B cell (primary cell): ENCODE measurements around the gene FCRL3. TPM values are rescaled to one million over a fixed set of nuclear protein-coding genes. Genes with fewer than 3 reads are reported as not detected.

Experiments used
- ATAC-seq: fragments of 200-7000 bp; cut with Tn5 transposase; one replicate; pipeline ENCODE4 v1.10.0; 2021; ENCODE audit warnings: low read depth, mild to moderate bottlenecking, moderate number of reproducible peaks, moderate library complexity
- CTCF ChIA-PET: fragments of 350-600 bp; sonication (Branson Sonifier 250); formaldehyde crosslinking; loops from one replicate; lab custom pipeline; 2021; ENCODE audit warnings: antibody characterized with exemption, inconsistent platforms; lab: Charles Lee
- POLR2A ChIA-PET: fragments of 350-600 bp; sonication (Branson Sonifier 250); formaldehyde crosslinking; loops from one replicate; lab custom pipeline; 2021; ENCODE audit warnings: antibody characterized with exemption; lab: Charles Lee
- DNase-seq: peaks from one replicate; pipeline ENCODE4 v3.0.0; 2013
- H2AFZ ChIP-seq: 2 replicates; pipeline ENCODE4 v1.6.1; 2012; ENCODE audit warnings: mild to moderate bottlenecking, low read depth, low read length; ENCODE audit not compliant: insufficient read depth, poor library complexity, severe bottlenecking
- H3K27ac ChIP-seq, 2 donors: 1 replicate in 1 of 2; 2 replicates in 1 of 2; pipeline ENCODE4 v1.5.1; 2012 to 2013; ENCODE audit warnings: low read length in 2 of 2, mild to moderate bottlenecking in 2 of 2, moderate library complexity in 1 of 2
- H3K27me3 ChIP-seq, 4 experiments: fragments of 200-600 bp in 1 of 4; sonication (generic) in 1 of 4; replicated peaks in 1 of 4; 1 replicate in 2 of 4; 2 replicates in 2 of 4; pipeline versions ENCODE4 v1.6.1 to v1.7.0; 2013 to 2016; ENCODE audit warnings: low read length in 3 of 4, mild to moderate bottlenecking in 2 of 4, mixed read lengths in 1 of 4, moderate library complexity in 1 of 4; ENCODE audit not compliant: insufficient read depth in 4 of 4, control insufficient read depth in 3 of 4; ENCODE audit errors: control extremely low read depth in 1 of 4
- H3K36me3 ChIP-seq, 2 experiments: replicated peaks in 1 of 2; 1 replicate in 1 of 2; 2 replicates in 1 of 2; pipeline versions ENCODE4 v1.6.1 to v1.7.1; 2013; ENCODE audit warnings: low read length in 1 of 2; ENCODE audit not compliant: insufficient read depth in 2 of 2, control insufficient read depth in 1 of 2; ENCODE audit errors: control extremely low read depth in 1 of 2, extremely low read depth in 1 of 2
- H3K4me1 ChIP-seq, 2 donors: fragments of 200-600 bp in 1 of 2; sonication (generic) in 1 of 2; 1 replicate in 1 of 2; 2 replicates in 1 of 2; pipeline versions ENCODE4 v1.5.1 to v1.6.1; 2013 to 2017; ENCODE audit warnings: low read length in 2 of 2; ENCODE audit not compliant: control insufficient read depth in 2 of 2, insufficient read depth in 2 of 2
- H3K4me2 ChIP-seq: replicated peaks from 2 replicates; pipeline ENCODE3; 2012; ENCODE audit warnings: mild to moderate bottlenecking, low read depth, low read length; ENCODE audit not compliant: poor library complexity, severe bottlenecking
- H3K4me3 ChIP-seq, 5 experiments: fragments of 200-600 bp in 1 of 5; sonication (generic) in 1 of 5; 1 replicate in 3 of 5; 2 replicates in 2 of 5; pipeline versions ENCODE4 v1.5.1 to v1.7.0; 2011 to 2016; ENCODE audit warnings: low read length in 4 of 5, mild to moderate bottlenecking in 4 of 5, low read depth in 2 of 5, control low read depth in 1 of 5, moderate library complexity in 1 of 5; ENCODE audit not compliant: insufficient read depth in 1 of 5; ENCODE audit errors: control extremely low read depth in 1 of 5, extremely low read depth in 1 of 5
- H3K79me2 ChIP-seq: fragments of 200-600 bp; sonication (generic); one replicate; pipeline ENCODE4 v1.6.0; 2016; ENCODE audit warnings: low read length; ENCODE audit not compliant: control insufficient read depth, insufficient read depth
- H3K9ac ChIP-seq: fragments of 200-600 bp; sonication (generic); 2 replicates; pipeline ENCODE4 v1.6.1; 2017; ENCODE audit warnings: mild to moderate bottlenecking, low read length, moderate library complexity
- H3K9me3 ChIP-seq, 3 donors: one replicate each; pipeline versions ENCODE4 v1.6.1 to v1.7.1; 2013; ENCODE audit warnings: low read length in 2 of 3; ENCODE audit not compliant: control insufficient read depth in 2 of 3, insufficient read depth in 1 of 3; ENCODE audit errors: control extremely low read depth in 1 of 3
- H4K20me1 ChIP-seq: 2 replicates; pipeline ENCODE4 v1.6.0; 2012; ENCODE audit warnings: mild to moderate bottlenecking, low read length; ENCODE audit not compliant: insufficient read depth, control insufficient read depth, poor library complexity, severe bottlenecking
- H3K27ac Mint-ChIP-seq: one replicate; pipeline ENCODE4 v1.8.0; 2021; ENCODE audit warnings: mixed read lengths
- H3K27me3 Mint-ChIP-seq: one replicate; pipeline ENCODE4 v1.8.0; 2021; ENCODE audit warnings: mixed read lengths
- H3K4me1 Mint-ChIP-seq: one replicate; pipeline ENCODE4 v1.8.0; 2021; ENCODE audit warnings: mixed read lengths
- H3K4me3 Mint-ChIP-seq: one replicate; pipeline ENCODE4 v1.8.0; 2021; ENCODE audit warnings: mixed read lengths
- H3K9me3 Mint-ChIP-seq: one replicate; pipeline ENCODE4 v1.8.0; 2022; ENCODE audit warnings: mixed read lengths; ENCODE audit not compliant: insufficient read depth
- CTCF ChIP-seq: fragments of 200-600 bp; IDR thresholded peaks from one replicate; pipeline ENCODE4 v1.8.0; 2022; ENCODE audit warnings: antibody characterized with exemption, mild to moderate bottlenecking
- EZH2 ChIP-seq: IDR thresholded peaks from 2 replicates; pipeline ENCODE4 v1.6.1; 2012; ENCODE audit warnings: borderline replicate concordance, low read depth, mild to moderate bottlenecking, moderate library complexity, low read length; ENCODE audit not compliant: insufficient read depth, poor library complexity, severe bottlenecking
- WGBS: methylation state at CpG from one replicate; pipeline ENCODE4 v1.1.5; 2013; ENCODE audit warnings: missing lambda C conversion rate; ENCODE audit not compliant: insufficient coverage; 5-methylcytosine and 5-hydroxymethylcytosine counted together
- intact Hi-C: fragments of 100-400 bp; cut with micrococcal nuclease; formaldehyde crosslinking; loops from one replicate; pipeline ENCODE4 v1.10.0; 2022
- polyA plus RNA-seq: library from polyadenylated mRNA; depleted of rRNA; stranded (reverse); fragments of >200 nt; gene quantifications from 2 replicates; pipeline ENCODE4 v1.2.3, GENCODE V29; 2012
- total RNA-seq, 2 donors: library from RNA; stranded (reverse); fragments of 120-200 nt in 1 of 2; gene quantifications; 1 replicate in 1 of 2; 2 replicates in 1 of 2; pipeline versions ENCODE4 v1.2.3 to v1.2.4, GENCODE V29; 2013 to 2022

Gene FCRL3
- total and polyA plus RNA-seq, 2 donors (not counting 1 experiment from before 2014, with no cell fraction given): 115 to 220 TPM

GRCh38 chr1:157641177-157641576 is 59.4 kb downstream of the FCRL3 start:
- Mint-ChIP-seq H3K9me3 (no peaks in the 10 kb centered on the region), H3K27ac (no peak overlapping the region), H3K4me1 (peaks cover 18% of the 10 kb centered on the region), H3K27me3 (no peaks in the 10 kb centered on the region), H3K4me3 (no peak overlapping the region)
- CTCF ChIA-PET: interaction anchor here (0.7 to 1.3 kb wide), 3 partner anchors 12 to 61 kb away, joined by 3 to 4 read pairs (median 3); no protein-coding TSS in a partner anchor
- no peak overlapping the region for H3K4me2 ChIP-seq
- H2AFZ ChIP-seq: no peak overlapping the region
- POLR2A ChIA-PET: no interaction called here
- H3K4me3 ChIP-seq: no peak overlapping the region
- TF ChIP-seq CTCF (no peak), EZH2 (no peak)
- 86% methylated on average over 2 of the region's 2 CpGs for WGBS
- H3K36me3 ChIP-seq: no peaks in the 10 kb centered on the region
- H3K9ac ChIP-seq: no peak overlapping the region
- intact Hi-C loops: no loop called here
- H3K27ac ChIP-seq: no peak overlapping the region
- DNase-seq: no peak
- H3K4me1 ChIP-seq: peaks cover 6 to 8% of the 10 kb centered on the region in 2 donors
- H3K79me2 ChIP-seq: no peaks in the 10 kb centered on the region
- no peaks in the 10 kb centered on the region for H3K27me3 ChIP-seq
- H4K20me1 ChIP-seq: no peaks in the 10 kb centered on the region
- no peak for ATAC-seq
- H3K9me3 ChIP-seq: no peaks in the 10 kb centered on the region

- intact Hi-C loops: no loop called here
- no peak overlapping the region for H2AFZ ChIP-seq
These were observed 60.8 kb downstream of the FCRL3 start for GRCh38 chr1:157639800-157640199.

More at GRCh38 chr1:157639800-157640199, 60.8 kb downstream of the FCRL3 start:
- no peak for TF ChIP-seq CTCF
- TF ChIP-seq EZH2: no peak
- Histone ChIP-seq H3K9me3 (no peaks in the 10 kb centered on the region), H4K20me1 (no peaks in the 10 kb centered on the region), H3K27ac (no peak overlapping the region), H3K36me3 (no peaks in the 10 kb centered on the region), H3K4me1 (no peaks in the 10 kb centered on the region), H3K27me3 (no peaks in the 10 kb centered on the region), H3K79me2 (no peaks in the 10 kb centered on the region), H3K4me2 (no peak overlapping the region), H3K4me3 (no peak overlapping the region), H3K9ac (no peak overlapping the region)
- H3K4me1 Mint-ChIP-seq: peaks cover 5% of the 10 kb centered on the region
- ChIA-PET CTCF (no interaction called here), POLR2A (no interaction called here)
- WGBS: 89% methylated on average over 4 of the region's 4 CpGs
- H3K27ac Mint-ChIP-seq: no peak overlapping the region
- no peaks in the 10 kb centered on the region for H3K27me3 Mint-ChIP-seq
- ATAC-seq (no peak), DNase-seq (no peak)
- no peaks in the 10 kb centered on the region for H3K9me3 Mint-ChIP-seq
- no peak overlapping the region for H3K4me3 Mint-ChIP-seq
